IMR-90 (cell line): ENCODE results near the gene IGFBP1. TPM values are rescaled to one million over a fixed set of nuclear protein-coding genes. Genes with fewer than 3 reads are reported as not detected.
"Not testable (repeated sequence)": the region's sequence is repeated elsewhere in the genome, so short reads cannot be mapped to it uniquely, and the experiment has no call there.

Source experiments
- ATAC-seq: fragments of 200-7000 bp; cut with Tn5 transposase; 2 replicates; pipeline ENCODE4 v1.9.1; 2020; ENCODE audit warnings: low read depth, mild to moderate bottlenecking, moderate library complexity
- Bru-seq: library from RNA; stranded (reverse); fragments of 400-500 nt; gene quantifications from one replicate; lab custom pipeline; 2021; lab: Mats Ljungman, UMichigan
- BruChase-seq, 2 experiments: library from RNA; stranded (reverse); fragments of 400-500 nt; gene quantifications; one replicate each; lab custom pipeline; 2021; lab: Mats Ljungman, UMichigan
- BruUV-seq: library from RNA; stranded (reverse); fragments of 400-500 nt; replicated peaks from 2 replicates; lab custom pipeline; 2021; lab: Mats Ljungman, UMichigan
- CTCF ChIA-PET: fragments of 300-600 bp; formaldehyde crosslinking; extraction: SDS; loops from one replicate; lab custom pipeline; 2021; ENCODE audit warnings: antibody characterized with exemption; lab: Yijun Ruan, JAX
- POLR2A ChIA-PET: fragments of 300-600 bp; sonication (Branson Sonifier 250); formaldehyde crosslinking; loops from one replicate; lab custom pipeline; 2022; ENCODE audit warnings: antibody characterized with exemption; ENCODE audit not compliant: unreplicated experiment; lab: Charles Lee
- DNase-seq: peaks from one replicate; pipeline ENCODE4 v3.0.0; 2013
- H2AFZ ChIP-seq: replicated peaks from 2 replicates; pipeline ENCODE3; 2013; ENCODE audit warnings: low read length, mild to moderate bottlenecking; ENCODE audit not compliant: poor library complexity
- H2AK5ac ChIP-seq: 2 replicates; pipeline ENCODE4 v1.6.1; 2013; ENCODE audit warnings: low read depth, low read length, inconsistent platforms
- H2AK9ac ChIP-seq: replicated peaks from 2 replicates; pipeline ENCODE3; 2013; ENCODE audit warnings: mild to moderate bottlenecking, low read depth, low read length, moderate library complexity; ENCODE audit not compliant: poor library complexity
- H2BK120ac ChIP-seq: 2 replicates; pipeline ENCODE4 v1.6.1; 2013; ENCODE audit warnings: low read depth, low read length, inconsistent platforms
- H2BK15ac ChIP-seq: 3 replicates; pipeline ENCODE4 v1.6.1; 2013; ENCODE audit warnings: low read depth, low read length, inconsistent platforms
- H2BK20ac ChIP-seq: 2 replicates; pipeline ENCODE4 v1.6.1; 2013; ENCODE audit warnings: low read depth, mild to moderate bottlenecking, inconsistent platforms, low read length, moderate library complexity
- H2BK5ac ChIP-seq: 2 replicates; pipeline ENCODE4 v1.6.1; 2013; ENCODE audit warnings: mild to moderate bottlenecking, low read depth, low read length, inconsistent platforms; ENCODE audit not compliant: poor library complexity, severe bottlenecking
- H3K14ac ChIP-seq: replicated peaks from 2 replicates; pipeline ENCODE4 v1.6.1; 2013; ENCODE audit warnings: low read depth, low read length, inconsistent platforms
- H3K18ac ChIP-seq: 2 replicates; pipeline ENCODE4 v1.6.1; 2013; ENCODE audit warnings: low read depth, low read length, control low read depth
- H3K23ac ChIP-seq: 2 replicates; pipeline ENCODE4 v1.6.1; 2013; ENCODE audit warnings: low read depth, low read length, inconsistent platforms
- H3K27ac ChIP-seq: 2 replicates; pipeline ENCODE4 v1.5.1; 2013; ENCODE audit warnings: mild to moderate bottlenecking, control low read depth, low read length; ENCODE audit not compliant: insufficient read depth
- H3K27me3 ChIP-seq: 2 replicates; pipeline ENCODE4 v1.6.1; 2013; ENCODE audit warnings: low read length; ENCODE audit not compliant: control insufficient read depth, insufficient read depth
- H3K36me3 ChIP-seq: 2 replicates; pipeline ENCODE4 v1.6.1; 2013; ENCODE audit warnings: low read length, mixed read lengths; ENCODE audit not compliant: control insufficient read depth, insufficient read depth
- H3K4ac ChIP-seq: 2 replicates; pipeline ENCODE4 v1.6.1; 2013; ENCODE audit warnings: low read depth, low read length, inconsistent platforms
- H3K4me1 ChIP-seq: 2 replicates; pipeline ENCODE4 v1.6.1; 2013; ENCODE audit warnings: low read length, mixed read lengths; ENCODE audit not compliant: control insufficient read depth, insufficient read depth
- H3K4me2 ChIP-seq: 2 replicates; pipeline ENCODE4 v1.6.1; 2013; ENCODE audit warnings: low read depth, mild to moderate bottlenecking, control low read depth, low read length, moderate library complexity
- H3K4me3 ChIP-seq: 2 replicates; pipeline ENCODE4 v1.5.1; 2013; ENCODE audit warnings: low read depth, mild to moderate bottlenecking, control low read depth, low read length, moderate library complexity; ENCODE audit not compliant: insufficient read depth
- H3K56ac ChIP-seq: 2 replicates; pipeline ENCODE4 v1.6.1; 2013; ENCODE audit warnings: low read length, inconsistent platforms; ENCODE audit not compliant: insufficient read depth; ENCODE audit errors: extremely low read depth
- H3K79me1 ChIP-seq, 2 experiments: 2 replicates each; pipeline ENCODE4 v1.6.1; 2013; ENCODE audit warnings: low read length in 2 of 2, inconsistent platforms in 1 of 2, low read depth in 1 of 2
- H3K9ac ChIP-seq: 2 replicates; pipeline ENCODE4 v1.6.1; 2013; ENCODE audit warnings: low read depth, low read length, control low read depth
- H3K9me1 ChIP-seq: 2 replicates; pipeline ENCODE4 v1.6.1; 2013; ENCODE audit warnings: low read length, inconsistent platforms; ENCODE audit not compliant: insufficient read depth
- H3K9me3 ChIP-seq: 2 replicates; pipeline ENCODE4 v1.6.1; 2013; ENCODE audit warnings: low read length; ENCODE audit not compliant: control insufficient read depth, insufficient read depth
- H4K20me1 ChIP-seq: 2 replicates; pipeline ENCODE4 v1.6.1; 2013; ENCODE audit warnings: low read length, inconsistent platforms; ENCODE audit not compliant: insufficient read depth
- H4K5ac ChIP-seq: 2 replicates; pipeline ENCODE4 v1.6.1; 2013; ENCODE audit warnings: mild to moderate bottlenecking, low read depth, low read length, control low read depth
- H4K8ac ChIP-seq, 2 experiments: 2 replicates each; pipeline ENCODE4 v1.6.1; 2013; ENCODE audit warnings: low read depth in 2 of 2, low read length in 2 of 2, control low read depth in 1 of 2, inconsistent platforms in 1 of 2
- H4K91ac ChIP-seq: 2 replicates; pipeline ENCODE4 v1.6.1; 2013; ENCODE audit warnings: low read depth, low read length, inconsistent platforms; ENCODE audit not compliant: insufficient read depth
- CHD1 ChIP-seq: IDR thresholded peaks from 2 replicates; pipeline ENCODE4 v1.6.1; 2012; ENCODE audit warnings: low read depth, low read length, improper control_type of control experiment
- MXI1 ChIP-seq: IDR thresholded peaks from 2 replicates; pipeline ENCODE4 v1.6.1; 2012; ENCODE audit warnings: low read depth, mild to moderate bottlenecking, low read length, moderate library complexity, borderline replicate concordance
- WGBS, 2 experiments: methylation state at CpG; one replicate each; pipeline versions ENCODE4 v1.1.5 to v1.1.7; 2013; ENCODE audit warnings: missing lambda C conversion rate in 2 of 2; ENCODE audit not compliant: insufficient read length in 1 of 2; ENCODE audit errors: extremely low coverage in 2 of 2; 5-methylcytosine and 5-hydroxymethylcytosine counted together
- dilution Hi-C: fragments of 300-500 bp; cut with HindIII; formaldehyde crosslinking; loops from one replicate; pipeline ENCODE4 v1.14.3; 2018; ENCODE audit warnings: low sequenced_read_pairs; ENCODE audit not compliant: unreplicated experiment
- in situ Hi-C: fragments of 300-500 bp; cut with MboI; formaldehyde crosslinking; loops from 3 replicates; pipeline ENCODE4 v1.14.3; 2019; ENCODE audit warnings: low sequenced_read_pairs, inconsistent platforms, mixed read lengths
- intact Hi-C: fragments of 100-400 bp; cut with micrococcal nuclease; formaldehyde crosslinking; loops from 2 replicates; pipeline ENCODE4 v1.10.0; 2022
- long read RNA-seq: library from polyadenylated mRNA; unstranded; transcript quantifications from one replicate; pipeline ENCODE4 v2.0.0, GENCODE V29; 2021; ENCODE audit not compliant: unreplicated experiment
- polyA plus RNA-seq, 3 experiments: library from polyadenylated mRNA; depleted of rRNA; stranded (reverse); fragments of >200 nt; gene quantifications; 2 replicates each; pipeline ENCODE4 v1.2.3, GENCODE V29; 2012; ENCODE audit warnings: low replicate concordance in 1 of 3
- total RNA-seq: library from RNA; depleted of rRNA; stranded (reverse); fragments of >200 nt; gene quantifications from 2 replicates; pipeline ENCODE4 v1.2.3, GENCODE V29; 2012; rRNA removed

IGFBP1 gene
- total RNA-seq = not detected in 2 replicates
- polyA plus RNA-seq (2012; rRNA removed) = not detected in 2 replicates
- 0.07 TPM in 1 of 2 replicates, not detected in the other for polyA plus RNA-seq (2012; cell fraction: cytosol; rRNA removed)
- 0.05 and 0.18 TPM in 2 replicates for polyA plus RNA-seq (2012; cell fraction: nucleus; rRNA removed; ENCODE audit: low replicate concordance)
- not detected for Bru-seq, nascent RNA
- BruChase-seq, experiment 1, labeled RNA remaining after a 6-hour chase = not detected
- not detected for BruChase-seq, experiment 2, labeled RNA remaining after a 2-hour chase
- long read RNA-seq = 0 reads

DNA sequence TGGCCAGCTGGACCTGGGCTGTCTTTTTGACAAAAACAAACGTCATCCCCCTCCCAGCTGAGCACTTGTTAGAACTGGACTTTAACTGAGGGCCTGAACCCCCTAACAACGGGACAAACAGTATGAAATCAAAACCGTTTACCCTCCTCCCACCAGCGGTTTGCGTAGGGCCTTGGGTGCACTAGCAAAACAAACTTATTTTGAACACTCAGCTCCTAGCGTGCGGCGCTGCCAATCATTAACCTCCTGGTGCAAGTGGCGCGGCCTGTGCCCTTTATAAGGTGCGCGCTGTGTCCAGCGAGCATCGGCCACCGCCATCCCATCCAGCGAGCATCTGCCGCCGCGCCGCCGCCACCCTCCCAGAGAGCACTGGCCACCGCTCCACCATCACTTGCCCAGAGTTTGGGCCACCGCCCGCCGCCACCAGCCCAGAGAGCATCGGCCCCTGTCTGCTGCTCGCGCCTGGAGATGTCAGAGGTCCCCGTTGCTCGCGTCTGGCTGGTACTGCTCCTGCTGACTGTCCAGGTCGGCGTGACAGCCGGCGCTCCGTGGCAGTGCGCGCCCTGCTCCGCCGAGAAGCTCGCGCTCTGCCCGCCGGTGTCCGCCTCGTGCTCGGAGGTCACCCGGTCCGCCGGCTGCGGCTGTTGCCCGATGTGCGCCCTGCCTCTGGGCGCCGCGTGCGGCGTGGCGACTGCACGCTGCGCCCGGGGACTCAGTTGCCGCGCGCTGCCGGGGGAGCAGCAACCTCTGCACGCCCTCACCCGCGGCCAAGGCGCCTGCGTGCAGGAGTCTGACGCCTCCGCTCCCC is at the start of gene IGFBP1:
TSS of gene IGFBP1 (plus strand) at position 304 of the 808 bp plus-strand sequence. CDS start at position 469, 165 bp downstream.
- no peak within 1 kb of the TSS for H3K18ac ChIP-seq
- no peak within 1 kb of the TSS for H4K8ac ChIP-seq
- no peak within 1 kb of the TSS for H4K5ac ChIP-seq
- no peaks in the 10 kb centered on the region for H3K36me3 ChIP-seq
- peak; percentile 50; the same call in 1 of the 2 replicates for TF ChIP-seq MXI1
- no peak for TF ChIP-seq CHD1
- no peak within 1 kb of the TSS for H2BK20ac ChIP-seq
- H3K4me2 ChIP-seq = peak within 1 kb of the TSS; percentile 90
- peaks cover 26% of the 10 kb centered on the region for H3K27me3 ChIP-seq
- peak; percentile 77 for ATAC-seq
- POLR2A ChIA-PET = no interaction called here
- H2BK120ac ChIP-seq = no peak within 1 kb of the TSS
- no peak within 1 kb of the TSS for H4K91ac ChIP-seq
- no peak within 1 kb of the TSS for H3K56ac ChIP-seq
- H3K14ac ChIP-seq = no peak within 1 kb of the TSS
- H3K9me3 ChIP-seq = no peaks in the 10 kb centered on the region
- peak within 1 kb of the TSS; percentile 90 for H2AFZ ChIP-seq
- 8% methylated on average over 28 of the region's 73 CpGs; no CpG with 5 or more reads in 1 of the 2 experiments for WGBS, 2 experiments
- H3K9ac ChIP-seq = no peak within 1 kb of the TSS; the same call in 1 of the 2 replicates
- no peak within 1 kb of the TSS; the same call in 1 of the 2 replicates for H3K27ac ChIP-seq
- CTCF ChIA-PET = no interaction called here
- DNase-seq = peak; percentile 25
- no peak within 1 kb of the TSS for H2BK15ac ChIP-seq
- no peak within 1 kb of the TSS for H3K4ac ChIP-seq
- intact Hi-C loops = no loop called here
- H3K4me3 ChIP-seq = peak within 1 kb of the TSS; percentile 25
- H2AK9ac ChIP-seq = peak within 1 kb of the TSS; percentile 66
- peak within 1 kb of the TSS; percentile 45; the same call in 1 of the 2 replicates for H3K23ac ChIP-seq
- H3K9me1 ChIP-seq = 0 out of 2 replicates have a peak, but pooled peaks cover 3% of the 10 kb centered on the region
- dilution Hi-C loops = no loop called here
- no peaks in the 10 kb centered on the region for H3K4me1 ChIP-seq
- no peaks in the 10 kb centered on the region for H4K20me1 ChIP-seq
- H2BK5ac ChIP-seq = no peak within 1 kb of the TSS
- no TSS peak for BruUV-seq
- in situ Hi-C loops = no loop called here
- H3K79me1 ChIP-seq = no peaks in the 10 kb centered on the region
- H2AK5ac ChIP-seq = peak within 1 kb of the TSS; percentile 18; the same call in 1 of the 2 replicates

GRCh38 chr7:45838852-45839251 is 49.4 kb upstream of the IGFBP1 start:
- H3K14ac ChIP-seq, H3K23ac ChIP-seq, intact Hi-C loops, CTCF ChIA-PET, H4K91ac ChIP-seq, POLR2A ChIA-PET, H3K36me3 ChIP-seq, dilution Hi-C loops, H3K9me1 ChIP-seq, H4K8ac ChIP-seq, BruUV-seq, H3K4me3 ChIP-seq, H3K56ac ChIP-seq, H3K9ac ChIP-seq, H3K27me3 ChIP-seq, DNase-seq, H3K4me2 ChIP-seq, H4K5ac ChIP-seq, H2AFZ ChIP-seq, H2BK120ac ChIP-seq, H2BK20ac ChIP-seq, H4K20me1 ChIP-seq, H2AK9ac ChIP-seq, H3K79me1 ChIP-seq, ATAC-seq, H3K4ac ChIP-seq, H2AK5ac ChIP-seq, H3K4me1 ChIP-seq, H2BK5ac ChIP-seq, H2BK15ac ChIP-seq, in situ Hi-C loops, H3K27ac ChIP-seq, H3K9me3 ChIP-seq, H3K18ac ChIP-seq: not testable (repeated sequence)
- WGBS, 2 experiments = no CpG with 5 or more reads among the region's 2 CpGs
